GM12878 (cell line): Measurements from ENCODE around the gene HMBS.
A peak's percentile ranks its signal among the peaks of the same experiment; 100 is the strongest.

Experiments used
- CBX5 ChIP-seq: sonication (generic); IDR thresholded peaks from 2 replicates; pipeline ENCODE4 v1.6.1; 2016; ENCODE audit warnings: low read depth, moderate library complexity, mild to moderate bottlenecking, inconsistent platforms
- POLR2A ChIP-seq: IDR thresholded peaks from 2 replicates; pipeline ENCODE4 v1.6.1; 2011; ENCODE audit warnings: low read depth, mild to moderate bottlenecking, low read length
- TF ChIP-seq, protein P1 (sequence below), 3 experiments: IDR thresholded peaks in 2 of 3; conservative IDR thresholded peaks in 1 of 3; 2 replicates each; pipeline ENCODE4 v1.5.1; 2011; ENCODE audit warnings: low read depth in 3 of 3, low read length in 3 of 3, mild to moderate bottlenecking in 3 of 3, control low read depth in 2 of 3, moderate library complexity in 2 of 3, inconsistent platforms in 1 of 3, mixed read lengths in 1 of 3; ENCODE audit not compliant: control insufficient read depth in 2 of 3, insufficient read depth in 1 of 3; ENCODE audit errors: extremely low read depth in 1 of 3

DNA sequence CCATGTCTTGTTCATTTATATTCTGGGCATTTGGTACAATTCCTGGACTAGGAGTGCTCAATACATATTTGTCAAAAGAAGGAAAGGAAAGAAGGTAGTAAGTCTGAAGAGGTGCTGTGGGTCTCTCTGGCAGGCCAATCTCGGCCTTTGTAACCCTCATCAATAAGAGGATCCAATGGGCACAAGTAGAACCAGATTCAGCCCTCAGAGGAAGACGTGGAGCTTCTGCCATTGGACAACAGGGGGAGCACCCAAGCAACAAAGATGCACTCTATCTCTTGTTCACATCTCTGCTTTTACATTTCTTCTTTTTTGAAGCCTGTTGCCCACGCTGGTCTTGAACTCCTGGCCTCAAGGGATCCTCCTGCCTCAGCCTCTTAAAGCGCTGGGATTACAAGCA, 19.3 kb upstream of the HMBS start:
- TF ChIP-seq CBX5 = no peak
- TF ChIP-seq, protein P1, sequence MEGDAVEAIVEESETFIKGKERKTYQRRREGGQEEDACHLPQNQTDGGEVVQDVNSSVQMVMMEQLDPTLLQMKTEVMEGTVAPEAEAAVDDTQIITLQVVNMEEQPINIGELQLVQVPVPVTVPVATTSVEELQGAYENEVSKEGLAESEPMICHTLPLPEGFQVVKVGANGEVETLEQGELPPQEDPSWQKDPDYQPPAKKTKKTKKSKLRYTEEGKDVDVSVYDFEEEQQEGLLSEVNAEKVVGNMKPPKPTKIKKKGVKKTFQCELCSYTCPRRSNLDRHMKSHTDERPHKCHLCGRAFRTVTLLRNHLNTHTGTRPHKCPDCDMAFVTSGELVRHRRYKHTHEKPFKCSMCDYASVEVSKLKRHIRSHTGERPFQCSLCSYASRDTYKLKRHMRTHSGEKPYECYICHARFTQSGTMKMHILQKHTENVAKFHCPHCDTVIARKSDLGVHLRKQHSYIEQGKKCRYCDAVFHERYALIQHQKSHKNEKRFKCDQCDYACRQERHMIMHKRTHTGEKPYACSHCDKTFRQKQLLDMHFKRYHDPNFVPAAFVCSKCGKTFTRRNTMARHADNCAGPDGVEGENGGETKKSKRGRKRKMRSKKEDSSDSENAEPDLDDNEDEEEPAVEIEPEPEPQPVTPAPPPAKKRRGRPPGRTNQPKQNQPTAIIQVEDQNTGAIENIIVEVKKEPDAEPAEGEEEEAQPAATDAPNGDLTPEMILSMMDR (IDR thresholded peaks at IDR 0.05 in 2 of 3, conservative IDR thresholded peaks at IDR 0.05 in 1 of 3; ENCODE audit: control insufficient read depth in 2 of 3, extremely low read depth in 1 of 3, insufficient read depth in 1 of 3, low read depth in 3 of 3, low read length in 3 of 3) = peak; percentile 57 to 67 (median 67)
- no peak for TF ChIP-seq POLR2A
